Ascending aorta (tissue), 2 donors: Measurements from ENCODE around the gene GOSR1. TPM values are rescaled to one million over a fixed set of nuclear protein-coding genes. Genes with fewer than 3 reads are reported as not detected.

Experiments
- DNase-seq, 2 donors: peaks; one replicate each; pipeline ENCODE4 v3.0.0-alpha.2; 2019; ENCODE audit warnings: low spot score in 2 of 2
- H3K27ac ChIP-seq, 2 donors: fragments of 200-600 bp; sonication (generic); one replicate each; pipeline ENCODE4 v1.5.1; 2016 to 2017; ENCODE audit warnings: mild to moderate bottlenecking in 1 of 2
- H3K27me3 ChIP-seq: fragments of 200-600 bp; sonication (generic); one replicate; pipeline ENCODE4 v1.5.1; 2017
- H3K36me3 ChIP-seq, 2 donors: fragments of 200-600 bp; sonication (generic); one replicate each; pipeline ENCODE4 v1.5.1; 2016
- H3K4me1 ChIP-seq, 2 donors: fragments of 200-600 bp; sonication (generic); one replicate each; pipeline ENCODE4 v1.5.1; 2016 to 2017; ENCODE audit warnings: mild to moderate bottlenecking in 1 of 2
- H3K4me3 ChIP-seq, 2 donors: fragments of 200-600 bp; sonication (generic); one replicate each; pipeline ENCODE4 v1.5.1; 2016 to 2017; ENCODE audit warnings: mild to moderate bottlenecking in 1 of 2
- H3K9me3 ChIP-seq, 2 donors: fragments of 200-600 bp; sonication (generic); one replicate each; pipeline ENCODE4 v1.5.1; 2016
- intact Hi-C: fragments of 100-400 bp; cut with DNase I; formaldehyde crosslinking; loops from one replicate; pipeline ENCODE4 v1.15.1; 2023
- total RNA-seq: library from RNA; depleted of rRNA; stranded (reverse); fragments of >200 nt; gene quantifications from one replicate; pipeline ENCODE4 v1.1.0, GENCODE V29; 2016
- TF ChIP-seq, protein P1 (sequence below), 3 experiments: fragments of 200-600 bp in 2 of 3; fragments of 450-650 bp in 1 of 3; sonication (generic) in 2 of 3; IDR thresholded peaks; one replicate each; pipeline ENCODE4 v1.5.1; 2016 to 2019; ENCODE audit warnings: antibody characterized with exemption in 3 of 3, mild to moderate bottlenecking in 1 of 3, moderate library complexity in 1 of 3

The GOSR1 gene
- total RNA-seq, 1 donor from 2014 or later: 33.0 TPM

DNA sequence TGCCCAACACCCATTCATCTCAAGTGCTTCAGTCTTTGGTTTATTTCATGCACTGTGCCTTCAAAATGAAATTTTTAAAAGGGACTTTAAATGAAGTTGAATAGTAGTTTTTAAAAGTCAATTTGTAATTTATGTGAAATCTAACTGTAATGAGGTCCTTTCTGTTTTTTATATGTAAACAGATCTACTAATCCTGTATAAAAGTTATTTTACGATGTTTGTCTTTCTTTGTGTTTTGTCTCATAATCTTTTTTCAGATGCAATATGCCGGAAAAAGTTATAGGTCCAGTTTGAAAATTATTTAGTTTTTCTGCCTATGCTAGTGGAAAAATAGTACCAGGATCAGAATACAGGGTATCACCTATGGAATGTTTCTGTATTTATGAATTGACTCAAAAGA lies 8.7 kb upstream of the GOSR1 start:
- TF ChIP-seq, protein P1, sequence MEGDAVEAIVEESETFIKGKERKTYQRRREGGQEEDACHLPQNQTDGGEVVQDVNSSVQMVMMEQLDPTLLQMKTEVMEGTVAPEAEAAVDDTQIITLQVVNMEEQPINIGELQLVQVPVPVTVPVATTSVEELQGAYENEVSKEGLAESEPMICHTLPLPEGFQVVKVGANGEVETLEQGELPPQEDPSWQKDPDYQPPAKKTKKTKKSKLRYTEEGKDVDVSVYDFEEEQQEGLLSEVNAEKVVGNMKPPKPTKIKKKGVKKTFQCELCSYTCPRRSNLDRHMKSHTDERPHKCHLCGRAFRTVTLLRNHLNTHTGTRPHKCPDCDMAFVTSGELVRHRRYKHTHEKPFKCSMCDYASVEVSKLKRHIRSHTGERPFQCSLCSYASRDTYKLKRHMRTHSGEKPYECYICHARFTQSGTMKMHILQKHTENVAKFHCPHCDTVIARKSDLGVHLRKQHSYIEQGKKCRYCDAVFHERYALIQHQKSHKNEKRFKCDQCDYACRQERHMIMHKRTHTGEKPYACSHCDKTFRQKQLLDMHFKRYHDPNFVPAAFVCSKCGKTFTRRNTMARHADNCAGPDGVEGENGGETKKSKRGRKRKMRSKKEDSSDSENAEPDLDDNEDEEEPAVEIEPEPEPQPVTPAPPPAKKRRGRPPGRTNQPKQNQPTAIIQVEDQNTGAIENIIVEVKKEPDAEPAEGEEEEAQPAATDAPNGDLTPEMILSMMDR (IDR thresholded peaks at IDR 0.05): no peak
- Histone ChIP-seq H3K36me3 (peaks cover 11% of the 10 kb centered on the region in 2 donors), H3K27me3 (no peaks in the 10 kb centered on the region), H3K4me3 (no peak overlapping the region), H3K9me3 (no peaks in the 10 kb centered on the region), H3K4me1 (no peaks in the 10 kb centered on the region), H3K27ac (no peak overlapping the region)
- DNase-seq: no peak
- intact Hi-C loops: no loop called here

DNA sequence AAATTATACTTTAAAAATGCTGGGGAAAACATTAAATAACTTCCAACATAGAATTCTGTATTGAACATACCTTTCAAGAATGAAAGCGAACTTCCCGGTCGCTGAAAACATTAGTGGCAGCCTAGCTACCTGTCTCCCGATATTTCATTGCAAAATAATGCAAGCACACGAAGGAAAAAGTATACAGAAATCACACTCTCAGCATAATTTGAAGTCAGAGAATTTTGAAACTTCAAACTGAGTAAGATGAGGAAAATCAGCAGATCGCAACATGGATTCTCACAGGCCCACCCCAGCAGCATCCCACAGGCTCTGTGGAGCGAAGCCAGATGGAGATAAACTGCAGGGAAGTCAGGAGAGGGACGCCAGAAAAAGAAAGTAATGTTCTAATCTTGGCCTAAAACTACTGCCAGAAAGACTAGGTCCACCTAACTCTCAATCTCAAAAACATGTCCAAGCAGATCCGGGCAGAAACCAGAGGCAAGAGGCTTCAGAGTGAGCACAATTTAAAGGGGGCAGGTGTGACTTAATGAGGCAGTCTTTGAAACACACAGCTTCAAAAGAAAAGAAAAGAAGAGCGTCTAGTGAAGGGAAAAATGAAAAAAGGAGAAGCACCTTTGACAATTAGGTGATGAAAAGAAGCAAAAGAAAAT lies 4.8 kb upstream of the GOSR1 start:
- no peaks in the 10 kb centered on the region for H3K4me1 ChIP-seq
- no peaks in the 10 kb centered on the region for H3K36me3 ChIP-seq
- H3K4me3 ChIP-seq: peak overlapping the region in 1 of 2 donors; percentile 55
- no peaks in the 10 kb centered on the region for H3K27me3 ChIP-seq
- H3K9me3 ChIP-seq: no peaks in the 10 kb centered on the region
- peak overlapping the region; percentile 6 to 53 for H3K27ac ChIP-seq
- intact Hi-C loops: loop anchor here (10.0 kb wide), 1 partner anchor 358 kb away; the partner anchor contains the start of gene NSRP1
- TF ChIP-seq, protein P1 (IDR thresholded peaks at IDR 0.05): no peak
- DNase-seq: no peak

DNA sequence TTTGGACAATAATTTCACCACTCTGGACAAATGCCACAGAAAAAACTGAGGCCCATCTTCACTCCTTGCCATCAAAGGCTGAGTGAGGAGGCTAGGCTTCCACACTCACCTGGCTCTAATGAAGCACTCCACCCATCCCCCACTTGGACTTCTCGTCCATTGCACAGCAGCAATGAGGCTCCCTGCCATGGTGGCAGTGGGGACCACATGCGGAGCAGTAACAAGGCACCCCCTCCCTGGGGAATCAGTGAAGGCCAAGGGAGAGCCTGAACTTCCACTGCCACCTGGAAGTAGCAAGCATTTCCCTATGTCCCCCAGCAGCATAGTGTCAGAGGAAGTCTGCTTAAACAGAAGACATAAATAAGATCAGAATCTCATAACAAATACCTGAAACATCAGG lies 2.0 kb upstream of the GOSR1 start:
- no peak for DNase-seq
- intact Hi-C loops: loop anchor here (5.0 to 10.0 kb wide), 3 partner anchors 43 to 360 kb away; partner anchors contain the start of genes BLMH and NSRP1
- TF ChIP-seq, protein P1 (IDR thresholded peaks at IDR 0.05): no peak
- Histone ChIP-seq H3K4me3 (no peak overlapping the region), H3K36me3 (peaks cover 0 to 7% of the 10 kb centered on the region in 2 donors), H3K9me3 (no peaks in the 10 kb centered on the region), H3K27ac (no peak overlapping the region), H3K4me1 (peaks cover 4 to 8% of the 10 kb centered on the region in 2 donors), H3K27me3 (no peaks in the 10 kb centered on the region)

DNA sequence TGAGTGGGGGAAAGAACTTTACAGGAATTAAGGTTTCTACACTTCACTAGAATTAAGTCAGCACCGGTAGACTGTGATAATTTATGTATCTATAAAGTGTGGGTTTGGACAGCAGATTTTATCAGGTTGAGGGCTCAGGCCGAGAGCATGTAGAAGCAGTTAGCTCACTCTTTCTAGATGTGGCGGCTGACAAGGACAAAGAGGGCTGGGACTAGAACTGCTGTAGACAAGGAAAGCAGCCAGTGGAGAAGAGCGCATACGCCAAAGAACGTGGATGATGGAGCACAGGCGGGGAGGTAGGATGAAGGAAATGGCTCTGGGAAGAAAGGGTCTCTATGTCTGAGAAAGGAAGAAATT lies 504 bp upstream of the GOSR1 start:
- Histone ChIP-seq H3K36me3 (peaks cover 4 to 19% of the 10 kb centered on the region in 2 donors), H3K27ac (peak overlapping the region; percentile 94 to 95), H3K27me3 (no peaks in the 10 kb centered on the region), H3K9me3 (no peaks in the 10 kb centered on the region), H3K4me3 (peak overlapping the region; percentile 78 to 92), H3K4me1 (peaks cover 4 to 8% of the 10 kb centered on the region in 2 donors)
- no peak for DNase-seq
- TF ChIP-seq, protein P1 (IDR thresholded peaks at IDR 0.05): no peak
- intact Hi-C loops: loop anchor here (1.0 to 10.0 kb wide), 5 partner anchors 44 to 362 kb away; partner anchors contain the start of genes BLMH, CPD and NSRP1

DNA sequence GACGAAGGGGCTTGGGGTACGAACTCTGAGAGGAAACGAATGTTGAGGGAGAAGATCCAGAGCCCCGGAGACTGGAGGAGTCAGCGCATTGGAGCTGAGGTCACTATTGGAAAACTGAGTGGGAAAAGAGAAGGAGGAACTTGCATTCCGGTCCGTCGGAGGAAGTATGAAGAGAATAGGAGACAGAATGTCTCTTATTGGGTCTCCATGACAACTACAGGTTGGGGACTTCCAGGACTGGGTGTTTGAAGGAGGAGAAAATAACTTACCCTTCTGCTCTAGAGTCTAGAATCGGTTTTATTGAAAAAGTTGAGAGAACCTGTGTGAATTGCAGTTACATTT lies 537 bp downstream of the GOSR1 start:
- intact Hi-C loops: loop anchor here (1.0 to 10.0 kb wide), 5 partner anchors 45 to 363 kb away; partner anchors contain the start of genes BLMH, CPD and NSRP1
- no peaks in the 10 kb centered on the region for H3K9me3 ChIP-seq
- DNase-seq: no peak
- peaks cover 7 to 29% of the 10 kb centered on the region in 2 donors for H3K36me3 ChIP-seq
- H3K4me1 ChIP-seq: peaks cover 4 to 8% of the 10 kb centered on the region in 2 donors
- H3K27me3 ChIP-seq: no peaks in the 10 kb centered on the region
- H3K27ac ChIP-seq: peak overlapping the region; percentile 94 to 95
- peak overlapping the region; percentile 78 to 92 for H3K4me3 ChIP-seq
- TF ChIP-seq, protein P1 (IDR thresholded peaks at IDR 0.05): no peak
